K562 (cell line): ENCODE measurements around the gene RWDD1. TPM values are rescaled to one million over a fixed set of nuclear protein-coding genes. Genes with fewer than 3 reads are reported as not detected.

Source experiments
- BHLHE40 ChIP-seq: IDR thresholded peaks from 2 replicates; pipeline ENCODE4 v1.6.1; 2011; ENCODE audit warnings: low read length, improper control_type of control experiment
- CBX1 ChIP-seq: sonication (generic); IDR thresholded peaks from 2 replicates; pipeline ENCODE4 v1.6.1; 2016; ENCODE audit warnings: antibody characterized with exemption, low read depth, mild to moderate bottlenecking
- CEBPG ChIP-seq, 3 experiments: fragments of 200-800 bp in 1 of 3; sonication (Bioruptor generic) in 1 of 3; sonication (generic) in 1 of 3; formaldehyde crosslinking in 1 of 3; IDR thresholded peaks in 2 of 3; conservative IDR thresholded peaks in 1 of 3; 2 replicates each; pipeline versions ENCODE4 v1.6.1 to v1.8.0; 2016 to 2022; ENCODE audit warnings: missing compliant biosample characterization in 2 of 3, missing genetic modification characterization in 2 of 3, mild to moderate bottlenecking in 1 of 3, missing genetic modification reagents in 1 of 3
- DPF2 ChIP-seq: fragments of 450-650 bp; IDR thresholded peaks from 2 replicates; pipeline ENCODE4 v1.6.1; 2016
- HMGN3 ChIP-seq: IDR thresholded peaks from 2 replicates; pipeline ENCODE4 v1.6.1; 2011; ENCODE audit warnings: borderline replicate concordance, low read depth, mild to moderate bottlenecking, mixed read lengths, low read length; ENCODE audit not compliant: insufficient read length; ENCODE audit errors: extremely low read depth
- POLR2B ChIP-seq: fragments of 450-650 bp; IDR thresholded peaks from 2 replicates; pipeline ENCODE4 v1.6.1; 2018; ENCODE audit warnings: low read depth; ENCODE audit not compliant: partially characterized antibody
- POLR3G ChIP-seq: IDR thresholded peaks from 2 replicates; pipeline ENCODE4 v1.6.1; 2011; ENCODE audit not compliant: insufficient read length, insufficient replicate concordance; ENCODE audit errors: extremely low read depth
- RBM25 ChIP-seq: fragments of 200-400 bp; formaldehyde crosslinking; IDR thresholded peaks from 2 replicates; pipeline ENCODE4 v1.6.1; 2018; ENCODE audit warnings: low read length, low read depth, moderate library complexity; ENCODE audit not compliant: severe bottlenecking
- SOX6 ChIP-seq: fragments of 450-650 bp; IDR thresholded peaks from 2 replicates; pipeline ENCODE4 v1.6.1; 2014; ENCODE audit warnings: mild to moderate bottlenecking
- SREBF1 ChIP-seq: fragments of 150-350 bp; IDR thresholded peaks from 2 replicates; pipeline ENCODE4 v1.6.1; 2014; ENCODE audit warnings: antibody characterized with exemption, low read depth, low read length, borderline replicate concordance
- TAL1 ChIP-seq: fragments of 450-650 bp; IDR thresholded peaks from 2 replicates; pipeline ENCODE4 v1.6.1; 2016; ENCODE audit warnings: mild to moderate bottlenecking
- XRCC3 ChIP-seq: fragments of 450-650 bp; IDR thresholded peaks from 2 replicates; pipeline ENCODE4 v1.6.1; 2017; ENCODE audit warnings: mild to moderate bottlenecking, moderate library complexity
- polyA plus RNA-seq, 8 experiments: library from polyadenylated mRNA; depleted of rRNA in 4 of 8; stranded (reverse) in 5 of 8; unstranded in 3 of 8; fragments of >200 nt; fragmentation: Nextera tagmentation in 2 of 8; fragmentation: Illumina TruSeq in 1 of 8; extraction: Ambion mirVana in 2 of 8; extraction: Trizol in 1 of 8; gene quantifications; 2 replicates each; pipeline versions ENCODE4 v1.2.1 to v1.2.3, GENCODE V29; 2011 to 2014; ENCODE audit warnings: inconsistent platforms in 1 of 8, missing spikeins in 1 of 8
- total RNA-seq, 7 experiments: library from RNA; depleted of rRNA in 6 of 7; stranded (reverse); fragments of >200 nt in 6 of 7; fragmentation: Illumina TruSeq in 2 of 7; extraction: Trizol in 2 of 7; gene quantifications; 2 replicates each; pipeline versions ENCODE4 v1.2.1 to v1.2.3, GENCODE V29; 2011 to 2021; ENCODE audit warnings: low replicate concordance in 1 of 7
- TF ChIP-seq, protein P1 (sequence below): fragments of 200-600 bp; sonication (generic); IDR thresholded peaks from one replicate; pipeline ENCODE4 v1.6.1; 2012; ENCODE audit warnings: mild to moderate bottlenecking, low read depth, low read length, inconsistent platforms
- TF ChIP-seq, protein P2 (sequence below): sonication (generic); formaldehyde crosslinking; IDR thresholded peaks from 2 replicates; pipeline ENCODE4 v1.8.1; 2022; ENCODE audit warnings: missing genetic modification reagents

The RWDD1 gene
- total and polyA plus RNA-seq, 9 of the 15 experiments (the other 6 are each of a cell fraction or from before 2014, with no cell fraction given), result 31.9 to 89.8 (median 48.7) TPM

DNA sequence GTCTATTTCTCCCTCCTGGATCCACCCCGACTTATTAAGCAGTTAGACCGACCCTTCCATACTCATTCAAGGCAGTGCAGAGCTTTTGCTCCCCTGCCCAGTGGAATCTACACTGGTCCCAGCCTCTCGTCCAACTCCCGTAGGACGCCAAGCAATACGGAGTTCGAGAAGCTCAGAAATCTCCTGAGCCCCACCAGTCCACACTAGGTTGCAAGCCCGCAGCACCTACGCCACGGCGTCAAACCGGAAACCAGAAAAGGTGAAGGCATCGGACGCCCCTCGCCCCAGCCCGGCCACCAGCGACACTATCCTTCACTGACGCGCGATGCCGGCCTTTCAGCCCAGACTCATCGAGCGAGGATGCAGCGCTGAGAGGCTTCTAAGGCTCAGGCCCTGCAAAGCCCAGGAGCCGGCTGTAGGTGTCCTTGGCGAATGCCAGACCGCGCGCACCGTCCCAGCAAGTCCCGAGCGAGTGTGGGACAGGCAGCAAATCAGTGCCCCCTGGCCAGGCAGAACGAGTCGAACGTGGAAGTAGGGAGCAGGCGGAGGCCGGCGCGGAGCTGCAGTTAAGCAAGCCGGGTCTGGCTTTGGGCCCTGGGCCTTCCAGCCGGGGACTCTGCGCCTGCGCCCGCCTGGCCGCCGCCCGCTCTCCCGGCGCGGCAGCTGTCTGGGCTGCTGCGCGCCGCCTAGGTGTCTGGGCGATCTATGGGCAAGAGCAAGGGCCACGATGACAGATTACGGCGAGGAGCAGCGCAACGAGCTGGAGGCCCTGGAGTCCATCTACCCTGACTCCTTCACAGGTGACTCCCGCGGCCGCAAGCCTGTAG is at the start of gene RWDD1 (continued):
- TF ChIP-seq, protein P1, sequence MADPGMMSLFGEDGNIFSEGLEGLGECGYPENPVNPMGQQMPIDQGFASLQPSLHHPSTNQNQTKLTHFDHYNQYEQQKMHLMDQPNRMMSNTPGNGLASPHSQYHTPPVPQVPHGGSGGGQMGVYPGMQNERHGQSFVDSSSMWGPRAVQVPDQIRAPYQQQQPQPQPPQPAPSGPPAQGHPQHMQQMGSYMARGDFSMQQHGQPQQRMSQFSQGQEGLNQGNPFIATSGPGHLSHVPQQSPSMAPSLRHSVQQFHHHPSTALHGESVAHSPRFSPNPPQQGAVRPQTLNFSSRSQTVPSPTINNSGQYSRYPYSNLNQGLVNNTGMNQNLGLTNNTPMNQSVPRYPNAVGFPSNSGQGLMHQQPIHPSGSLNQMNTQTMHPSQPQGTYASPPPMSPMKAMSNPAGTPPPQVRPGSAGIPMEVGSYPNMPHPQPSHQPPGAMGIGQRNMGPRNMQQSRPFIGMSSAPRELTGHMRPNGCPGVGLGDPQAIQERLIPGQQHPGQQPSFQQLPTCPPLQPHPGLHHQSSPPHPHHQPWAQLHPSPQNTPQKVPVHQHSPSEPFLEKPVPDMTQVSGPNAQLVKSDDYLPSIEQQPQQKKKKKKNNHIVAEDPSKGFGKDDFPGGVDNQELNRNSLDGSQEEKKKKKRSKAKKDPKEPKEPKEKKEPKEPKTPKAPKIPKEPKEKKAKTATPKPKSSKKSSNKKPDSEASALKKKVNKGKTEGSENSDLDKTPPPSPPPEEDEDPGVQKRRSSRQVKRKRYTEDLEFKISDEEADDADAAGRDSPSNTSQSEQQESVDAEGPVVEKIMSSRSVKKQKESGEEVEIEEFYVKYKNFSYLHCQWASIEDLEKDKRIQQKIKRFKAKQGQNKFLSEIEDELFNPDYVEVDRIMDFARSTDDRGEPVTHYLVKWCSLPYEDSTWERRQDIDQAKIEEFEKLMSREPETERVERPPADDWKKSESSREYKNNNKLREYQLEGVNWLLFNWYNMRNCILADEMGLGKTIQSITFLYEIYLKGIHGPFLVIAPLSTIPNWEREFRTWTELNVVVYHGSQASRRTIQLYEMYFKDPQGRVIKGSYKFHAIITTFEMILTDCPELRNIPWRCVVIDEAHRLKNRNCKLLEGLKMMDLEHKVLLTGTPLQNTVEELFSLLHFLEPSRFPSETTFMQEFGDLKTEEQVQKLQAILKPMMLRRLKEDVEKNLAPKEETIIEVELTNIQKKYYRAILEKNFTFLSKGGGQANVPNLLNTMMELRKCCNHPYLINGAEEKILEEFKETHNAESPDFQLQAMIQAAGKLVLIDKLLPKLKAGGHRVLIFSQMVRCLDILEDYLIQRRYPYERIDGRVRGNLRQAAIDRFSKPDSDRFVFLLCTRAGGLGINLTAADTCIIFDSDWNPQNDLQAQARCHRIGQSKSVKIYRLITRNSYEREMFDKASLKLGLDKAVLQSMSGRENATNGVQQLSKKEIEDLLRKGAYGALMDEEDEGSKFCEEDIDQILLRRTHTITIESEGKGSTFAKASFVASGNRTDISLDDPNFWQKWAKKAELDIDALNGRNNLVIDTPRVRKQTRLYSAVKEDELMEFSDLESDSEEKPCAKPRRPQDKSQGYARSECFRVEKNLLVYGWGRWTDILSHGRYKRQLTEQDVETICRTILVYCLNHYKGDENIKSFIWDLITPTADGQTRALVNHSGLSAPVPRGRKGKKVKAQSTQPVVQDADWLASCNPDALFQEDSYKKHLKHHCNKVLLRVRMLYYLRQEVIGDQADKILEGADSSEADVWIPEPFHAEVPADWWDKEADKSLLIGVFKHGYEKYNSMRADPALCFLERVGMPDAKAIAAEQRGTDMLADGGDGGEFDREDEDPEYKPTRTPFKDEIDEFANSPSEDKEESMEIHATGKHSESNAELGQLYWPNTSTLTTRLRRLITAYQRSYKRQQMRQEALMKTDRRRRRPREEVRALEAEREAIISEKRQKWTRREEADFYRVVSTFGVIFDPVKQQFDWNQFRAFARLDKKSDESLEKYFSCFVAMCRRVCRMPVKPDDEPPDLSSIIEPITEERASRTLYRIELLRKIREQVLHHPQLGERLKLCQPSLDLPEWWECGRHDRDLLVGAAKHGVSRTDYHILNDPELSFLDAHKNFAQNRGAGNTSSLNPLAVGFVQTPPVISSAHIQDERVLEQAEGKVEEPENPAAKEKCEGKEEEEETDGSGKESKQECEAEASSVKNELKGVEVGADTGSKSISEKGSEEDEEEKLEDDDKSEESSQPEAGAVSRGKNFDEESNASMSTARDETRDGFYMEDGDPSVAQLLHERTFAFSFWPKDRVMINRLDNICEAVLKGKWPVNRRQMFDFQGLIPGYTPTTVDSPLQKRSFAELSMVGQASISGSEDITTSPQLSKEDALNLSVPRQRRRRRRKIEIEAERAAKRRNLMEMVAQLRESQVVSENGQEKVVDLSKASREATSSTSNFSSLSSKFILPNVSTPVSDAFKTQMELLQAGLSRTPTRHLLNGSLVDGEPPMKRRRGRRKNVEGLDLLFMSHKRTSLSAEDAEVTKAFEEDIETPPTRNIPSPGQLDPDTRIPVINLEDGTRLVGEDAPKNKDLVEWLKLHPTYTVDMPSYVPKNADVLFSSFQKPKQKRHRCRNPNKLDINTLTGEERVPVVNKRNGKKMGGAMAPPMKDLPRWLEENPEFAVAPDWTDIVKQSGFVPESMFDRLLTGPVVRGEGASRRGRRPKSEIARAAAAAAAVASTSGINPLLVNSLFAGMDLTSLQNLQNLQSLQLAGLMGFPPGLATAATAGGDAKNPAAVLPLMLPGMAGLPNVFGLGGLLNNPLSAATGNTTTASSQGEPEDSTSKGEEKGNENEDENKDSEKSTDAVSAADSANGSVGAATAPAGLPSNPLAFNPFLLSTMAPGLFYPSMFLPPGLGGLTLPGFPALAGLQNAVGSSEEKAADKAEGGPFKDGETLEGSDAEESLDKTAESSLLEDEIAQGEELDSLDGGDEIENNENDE, result no peak
- TF ChIP-seq SREBF1, result no peak
- peak; percentile 33; the same call in 1 of the 2 replicates for TF ChIP-seq SOX6
- TF ChIP-seq HMGN3, result peak; percentile 81
- TF ChIP-seq DPF2, result peak; percentile 22; the same call in 1 of the 2 replicates
- TF ChIP-seq RBM25, result peak; percentile 97
- TF ChIP-seq, protein P2, sequence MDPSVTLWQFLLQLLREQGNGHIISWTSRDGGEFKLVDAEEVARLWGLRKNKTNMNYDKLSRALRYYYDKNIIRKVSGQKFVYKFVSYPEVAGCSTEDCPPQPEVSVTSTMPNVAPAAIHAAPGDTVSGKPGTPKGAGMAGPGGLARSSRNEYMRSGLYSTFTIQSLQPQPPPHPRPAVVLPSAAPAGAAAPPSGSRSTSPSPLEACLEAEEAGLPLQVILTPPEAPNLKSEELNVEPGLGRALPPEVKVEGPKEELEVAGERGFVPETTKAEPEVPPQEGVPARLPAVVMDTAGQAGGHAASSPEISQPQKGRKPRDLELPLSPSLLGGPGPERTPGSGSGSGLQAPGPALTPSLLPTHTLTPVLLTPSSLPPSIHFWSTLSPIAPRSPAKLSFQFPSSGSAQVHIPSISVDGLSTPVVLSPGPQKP (CRISPR knock-in tag), result no peak
- TF ChIP-seq POLR3G, result no peak
- TF ChIP-seq TAL1, result peak; percentile 28
- TF ChIP-seq XRCC3, result no peak
- peak; percentile 69 for TF ChIP-seq BHLHE40
- peak; percentile 71 for TF ChIP-seq CBX1
- TF ChIP-seq CEBPG (CRISPR knock-in tag; IDR thresholded peaks at IDR 0.05), result peak; percentile 70; the same call in 1 of the 2 replicates
- peak in 1 of 2 experiments; percentile 69; a peak in 2 of 4 replicates for TF ChIP-seq CEBPG (tag; conservative IDR thresholded peaks at IDR 0.05 in 1 of 2, IDR thresholded peaks at IDR 0.05 in 1 of 2)
- peak; percentile 87 for TF ChIP-seq POLR2B
